ENCODE results near the gene ZMYND8. TPM values are rescaled to one million over a fixed set of nuclear protein-coding genes. Genes with fewer than 3 reads are reported as not detected.
"Not testable (repeated sequence)": the region's sequence is repeated elsewhere in the genome, so short reads cannot be mapped to it uniquely, and the experiment has no call there.

Gene ZMYND8
- total and polyA plus RNA-seq, 2 of the 4 experiments (the other 2 are of a cell fraction), result 24.0 to 28.2 TPM

DNA sequence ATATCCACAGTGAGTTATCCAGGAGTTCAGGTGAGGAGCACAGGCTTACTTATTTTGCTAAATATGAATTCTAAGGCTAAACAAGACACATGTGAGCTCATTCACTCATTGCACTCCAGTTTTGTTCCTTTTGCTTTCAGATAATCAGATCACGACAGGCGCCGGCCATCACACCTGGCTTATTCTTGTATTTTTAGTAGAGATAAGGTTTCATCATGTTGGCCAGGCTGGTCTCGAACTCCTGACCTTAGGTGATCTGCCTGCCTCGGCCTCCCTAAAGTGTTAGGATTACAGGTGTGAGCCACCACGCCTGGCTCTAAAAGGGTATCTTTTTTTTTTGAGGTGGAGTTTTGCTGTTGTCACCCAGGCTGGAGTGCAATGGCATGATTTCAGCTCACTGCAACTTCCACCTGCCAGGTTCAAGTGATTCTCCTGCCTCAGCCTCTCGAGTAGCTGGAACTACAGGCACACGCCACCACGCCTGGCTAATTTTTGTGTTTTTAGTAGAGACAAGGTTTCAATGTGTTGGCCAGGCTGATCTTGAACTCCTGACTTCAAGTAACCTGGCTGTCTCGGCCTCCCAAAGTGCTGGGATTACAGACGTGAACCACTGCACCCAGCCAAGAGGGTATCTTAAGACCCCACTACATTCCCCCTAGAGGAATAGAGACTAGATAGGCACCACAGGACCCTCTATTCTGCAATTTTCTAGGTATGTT, 37.5 kb upstream of the ZMYND8 start:
- H3K9me3 ChIP-seq (ENCODE audit: control insufficient read depth, insufficient read depth, low read length); H3K4ac ChIP-seq (ENCODE audit: low read depth, low read length); DNase-seq; H3K9ac ChIP-seq (ENCODE audit: low read depth, low read length); H3K56ac ChIP-seq (ENCODE audit: extremely low read depth, insufficient read depth, low read length); H3K36me3 ChIP-seq (ENCODE audit: control insufficient read depth, insufficient read depth, low read length); H4K91ac ChIP-seq (ENCODE audit: insufficient read depth, low read depth, low read length); H3K9me1 ChIP-seq (ENCODE audit: insufficient read depth, low read length); H2BK5ac ChIP-seq (ENCODE audit: low read depth, low read length, poor library complexity, severe bottlenecking); H4K8ac ChIP-seq (ENCODE audit: low read depth in 2 of 2, low read length in 2 of 2); H3K14ac ChIP-seq (replicated peaks; ENCODE audit: low read depth, low read length); in situ Hi-C loops (cut with MboI; ENCODE audit: low sequenced_read_pairs); H3K79me1 ChIP-seq (ENCODE audit: low read depth in 1 of 2, low read length in 2 of 2); H2BK120ac ChIP-seq (ENCODE audit: low read depth, low read length); H3K27me3 ChIP-seq (ENCODE audit: control insufficient read depth, insufficient read depth, low read length); H3K18ac ChIP-seq (ENCODE audit: low read depth, low read length); intact Hi-C loops (cut with micrococcal nuclease); H4K5ac ChIP-seq (ENCODE audit: low read depth, low read length); H2AFZ ChIP-seq (replicated peaks; ENCODE audit: low read length, poor library complexity); H2BK15ac ChIP-seq (ENCODE audit: low read depth, low read length); H2BK20ac ChIP-seq (ENCODE audit: low read depth, low read length); H3K4me2 ChIP-seq (ENCODE audit: low read depth, low read length); POLR2A ChIA-PET (ENCODE audit: unreplicated experiment); H3K4me3 ChIP-seq (ENCODE audit: insufficient read depth, low read depth, low read length); H3K23ac ChIP-seq (ENCODE audit: low read depth, low read length); H2AK9ac ChIP-seq (replicated peaks; ENCODE audit: low read depth, low read length, poor library complexity); ATAC-seq (ENCODE audit: low read depth); BruUV-seq (replicated peaks); H3K27ac ChIP-seq (ENCODE audit: insufficient read depth, low read length); H3K4me1 ChIP-seq (ENCODE audit: control insufficient read depth, insufficient read depth, low read length); H4K20me1 ChIP-seq (ENCODE audit: insufficient read depth, low read length): not testable (repeated sequence)
- H2AK5ac ChIP-seq (ENCODE audit: low read depth, low read length), result 0 out of 2 replicates have a peak overlapping the region, but pooled peaks have one; percentile 56
- dilution Hi-C loops (cut with HindIII; ENCODE audit: low sequenced_read_pairs, unreplicated experiment), result loop anchor here (25.0 kb wide), 1 partner anchor 132 kb away; no protein-coding TSS in a partner anchor
- no CpG with 5 or more reads among the region's 11 CpGs for WGBS, 2 experiments (ENCODE audit: extremely low coverage in 2 of 2, insufficient read length in 1 of 2)
- CTCF ChIA-PET, result interaction anchor here (0.6 kb wide), 1 partner anchor 230 kb away, joined by 3 read pairs; no protein-coding TSS in a partner anchor

Measured in IMR-90 (cell line).